Ovary (tissue), 3 donors: ENCODE measurements around the gene LPO.

Experiments used
- CTCF ChIP-seq, 3 donors: fragments of 450-650 bp in 2 of 3; fragments of 200-600 bp in 1 of 3; IDR thresholded peaks; one replicate each; pipeline versions ENCODE4 v1.5.1 to v1.8.0; 2016 to 2022; ENCODE audit warnings: antibody characterized with exemption in 3 of 3, mild to moderate bottlenecking in 1 of 3
- EP300 ChIP-seq: sonication (generic); formaldehyde crosslinking; IDR thresholded peaks from one replicate; pipeline ENCODE4 v1.6.1; 2017; ENCODE audit warnings: antibody characterized with exemption
- POLR2A ChIP-seq: fragments of 450-650 bp; IDR thresholded peaks from one replicate; pipeline ENCODE4 v1.6.1; 2017; ENCODE audit warnings: antibody characterized with exemption, mild to moderate bottlenecking, moderate library complexity
- donor health status: DM: no; HTN: no; CAD: no.

DNA sequence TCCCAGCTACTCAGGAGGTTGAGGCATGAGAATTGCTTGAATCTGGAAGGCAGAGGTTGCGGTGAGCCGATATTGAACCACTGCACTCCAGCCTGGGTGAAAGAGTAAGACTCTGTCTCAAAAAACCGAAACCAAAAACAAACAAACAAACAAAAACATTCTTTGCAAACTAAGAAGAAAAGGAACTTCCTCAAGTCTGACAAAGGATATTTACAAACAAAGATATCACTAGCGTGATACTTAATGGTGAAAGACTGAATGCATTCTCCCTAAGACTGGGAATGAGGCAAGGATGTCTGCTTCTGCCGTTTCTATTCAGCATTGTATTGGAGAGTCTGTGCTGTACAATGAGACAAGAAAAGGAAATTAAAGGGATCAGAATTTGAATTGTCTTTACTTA lies 52.9 kb downstream of the LPO start:
- TF ChIP-seq EP300 (no peak), CTCF (IDR thresholded peaks at IDR 0.05) (no peak), POLR2A (no peak)
